NCI-H146 treated with DMSO at 0.1 percent for 48 hours (cell line): ENCODE measurements around the gene POTEB3.
"Not testable (repeated sequence)": the region's sequence is repeated elsewhere in the genome, so short reads cannot be mapped to it uniquely, and the experiment has no call there.

ENCODE experiments used
- DNase-seq: peaks from one replicate; lab custom pipeline; 2025; ENCODE audit not compliant: unreplicated experiment; lab: John Stamatoyannopoulos, UW

The POTEB3 gene

GRCh38 chr15:21440399-21440798, at the start of gene POTEB3:
POTEB3 (minus strand) TSS chr15:21440499; CDS start chr15:21440011, 488 bp downstream.
- not testable (repeated sequence) for DNase-seq

DNA sequence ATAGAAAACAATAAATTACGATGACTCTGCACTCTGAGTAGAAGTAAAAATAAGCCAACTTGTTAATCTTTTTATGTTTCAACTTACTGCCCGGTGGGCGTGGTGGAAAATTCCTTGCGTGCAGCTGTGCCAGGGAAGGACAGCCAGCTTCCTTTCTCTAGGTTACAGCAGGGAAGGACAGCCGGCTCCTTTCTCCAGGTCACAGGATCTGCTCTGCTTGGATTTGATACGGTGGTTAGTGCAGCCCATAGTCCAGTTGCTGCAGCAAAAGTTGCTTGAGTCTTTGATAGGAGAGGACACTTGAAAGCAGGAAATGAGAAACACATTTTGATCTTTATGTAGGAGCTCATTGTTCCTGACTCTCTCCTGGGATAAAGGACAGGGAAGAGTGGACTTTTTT, 13.4 kb upstream of the POTEB3 start:
- not testable (repeated sequence) for DNase-seq

GRCh38 chr15:21451920-21452563, 11.7 kb upstream of the POTEB3 start:
- DNase-seq = not testable (repeated sequence)

DNA sequence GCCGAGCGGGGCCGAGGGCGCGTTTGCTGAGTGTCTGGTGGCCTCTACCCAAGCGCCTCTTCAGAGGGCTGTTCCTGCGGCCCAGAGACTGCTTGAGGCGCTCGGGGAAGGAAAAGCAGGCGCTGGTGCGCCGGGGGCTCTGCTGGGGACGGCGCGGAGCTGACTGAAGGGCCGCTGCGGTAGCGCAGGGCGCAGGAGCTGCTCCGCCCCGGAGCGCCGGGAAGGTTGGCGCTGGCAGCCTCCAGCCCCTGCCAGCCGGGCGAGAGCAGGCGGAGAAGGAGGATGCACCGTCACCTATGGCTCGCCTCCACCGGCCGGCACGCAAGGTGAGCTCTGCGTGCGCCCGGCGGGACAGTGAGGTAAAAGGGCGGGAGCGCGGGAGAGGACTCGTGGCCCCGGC, 11.2 kb upstream of the POTEB3 start:
- DNase-seq = not testable (repeated sequence)

GRCh38 chr15:21407366-21407765, 32.9 kb downstream of the POTEB3 start:
- DNase-seq = not testable (repeated sequence)

DNA sequence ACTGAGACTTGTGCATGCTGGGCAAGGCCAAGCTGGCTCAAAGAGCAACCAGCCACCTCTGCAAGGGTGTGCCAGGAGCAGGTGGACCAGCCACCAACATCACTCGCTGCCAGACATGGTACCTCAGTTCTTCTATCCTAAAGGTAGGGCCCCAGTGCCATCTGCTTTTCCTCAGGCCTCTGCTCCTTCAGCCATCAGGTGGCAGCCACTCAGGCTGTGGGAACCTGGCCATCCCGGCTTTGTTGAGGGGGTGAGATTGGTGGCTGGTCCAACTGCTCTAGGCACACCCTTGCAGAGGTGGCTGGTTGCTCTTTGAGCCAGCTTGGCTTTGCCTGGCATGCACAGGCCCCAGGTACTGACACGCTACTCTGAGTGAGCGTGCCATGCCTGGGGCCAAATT, 38.8 kb downstream of the POTEB3 start:
- not testable (repeated sequence) for DNase-seq

DNA sequence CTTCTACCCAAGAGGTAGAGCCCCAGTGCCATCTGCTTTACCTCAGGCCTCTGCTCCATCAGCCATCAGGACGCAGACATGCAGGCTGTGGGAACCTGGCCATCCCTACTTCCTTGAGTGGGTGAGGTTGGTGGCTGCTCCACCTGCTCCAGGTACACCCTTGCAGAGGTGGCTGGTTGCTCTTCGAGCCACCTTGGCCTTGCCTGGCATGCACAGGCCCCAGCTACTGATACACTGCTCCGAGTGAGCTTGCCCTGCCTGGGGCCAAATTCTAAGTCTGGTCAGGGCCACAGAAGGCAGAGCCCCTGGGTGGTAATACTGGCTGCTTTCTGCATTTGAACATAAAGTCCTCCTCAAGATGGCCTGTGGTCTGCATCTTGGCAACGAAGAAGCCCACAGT, 41.2 kb downstream of the POTEB3 start:
- DNase-seq = not testable (repeated sequence)

DNA sequence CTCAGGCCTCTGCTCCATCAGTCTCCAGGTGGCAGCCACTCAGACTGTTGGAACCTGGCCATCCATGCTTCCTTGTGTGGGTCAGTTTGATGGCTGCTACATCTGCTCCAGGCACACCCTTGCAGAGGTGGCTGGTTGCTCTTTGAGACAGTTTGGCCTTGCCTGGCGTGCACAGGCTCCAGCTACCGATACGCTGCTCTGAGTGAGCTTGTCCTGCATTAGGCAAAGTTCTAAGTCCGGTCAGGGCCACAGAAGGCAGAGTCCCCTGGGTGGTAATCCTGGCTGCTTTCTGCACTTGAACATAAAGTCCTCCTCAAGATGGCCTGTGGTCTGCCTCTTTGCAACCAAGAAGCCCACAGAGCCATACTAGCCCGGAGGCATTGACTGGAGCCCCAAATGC, 41.8 kb downstream of the POTEB3 start:
- not testable (repeated sequence) for DNase-seq

GRCh38 chr15:21397656-21398055, 42.6 kb downstream of the POTEB3 start:
- DNase-seq = not testable (repeated sequence)

GRCh38 chr15:21397186-21397585, 43.1 kb downstream of the POTEB3 start:
- not testable (repeated sequence) for DNase-seq

DNA sequence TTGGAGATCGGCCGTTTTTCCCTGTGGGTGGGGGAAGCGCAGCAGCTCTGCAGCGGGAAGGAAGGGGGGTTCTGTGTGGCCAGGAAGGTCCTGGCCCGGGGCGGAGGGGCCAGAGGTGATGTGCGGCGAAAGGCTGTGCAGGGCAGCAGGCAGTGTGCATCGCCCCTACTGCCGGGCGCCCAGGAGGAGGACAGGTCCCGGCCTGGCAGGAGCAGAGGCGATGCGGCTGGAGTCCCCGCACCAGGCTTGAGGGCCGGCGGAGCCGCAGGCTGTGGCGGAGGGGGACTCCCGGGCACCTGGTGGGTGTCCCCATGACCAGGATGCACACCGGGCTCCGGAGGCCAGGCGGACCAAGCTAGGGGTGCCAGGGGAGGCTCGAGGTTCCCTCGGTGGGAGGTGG, 54.3 kb downstream of the POTEB3 start:
- not testable (repeated sequence) for DNase-seq

- DNase-seq = not testable (repeated sequence)
Observed at GRCh38 chr15:21383866-21384485, 56.3 kb downstream of the POTEB3 start.

DNA sequence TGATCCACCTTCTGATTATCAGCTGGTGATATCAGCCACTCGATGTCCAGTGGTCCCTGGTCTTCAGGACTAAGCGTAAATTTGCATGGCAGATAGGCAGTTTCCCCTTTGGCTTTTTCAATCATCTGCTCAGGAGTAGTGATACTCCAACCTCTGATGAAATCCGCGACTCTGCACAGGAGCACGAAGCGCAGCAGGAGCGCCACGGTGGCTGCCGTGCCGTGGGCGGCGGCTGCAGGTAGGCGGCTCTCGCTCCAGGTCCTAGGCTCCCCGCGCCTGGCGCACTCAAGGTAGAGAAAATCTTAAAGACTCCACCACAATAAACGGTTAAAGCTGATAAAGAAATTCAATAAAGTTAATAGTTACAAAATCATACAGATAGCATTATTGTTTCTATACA, 66.6 kb downstream of the POTEB3 start:
- not testable (repeated sequence) for DNase-seq

GRCh38 chr15:21369177-21369576, 71.1 kb downstream of the POTEB3 start:
- not testable (repeated sequence) for DNase-seq

DNA sequence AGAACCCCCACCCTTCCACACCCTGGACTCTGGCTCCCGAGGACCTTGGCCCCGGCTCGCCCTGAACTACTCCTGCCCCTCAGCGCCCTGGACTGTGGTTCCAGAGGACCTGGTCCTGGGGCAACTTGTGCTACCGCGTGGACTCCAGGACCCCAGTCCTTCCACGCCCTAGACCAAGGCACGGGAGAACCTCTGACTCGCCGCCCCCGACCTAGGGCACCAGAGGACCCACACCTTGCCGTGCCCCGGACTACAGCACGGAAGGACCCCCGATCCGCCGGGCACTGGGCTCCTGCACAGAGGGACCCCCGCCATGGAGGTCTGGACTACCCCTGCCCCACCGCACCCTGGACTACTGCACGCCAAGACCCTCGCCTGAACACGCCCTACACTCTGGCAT, 71.7 kb downstream of the POTEB3 start:
- not testable (repeated sequence) for DNase-seq
